Measurements from ENCODE around the gene SLC6A6.

DNA sequence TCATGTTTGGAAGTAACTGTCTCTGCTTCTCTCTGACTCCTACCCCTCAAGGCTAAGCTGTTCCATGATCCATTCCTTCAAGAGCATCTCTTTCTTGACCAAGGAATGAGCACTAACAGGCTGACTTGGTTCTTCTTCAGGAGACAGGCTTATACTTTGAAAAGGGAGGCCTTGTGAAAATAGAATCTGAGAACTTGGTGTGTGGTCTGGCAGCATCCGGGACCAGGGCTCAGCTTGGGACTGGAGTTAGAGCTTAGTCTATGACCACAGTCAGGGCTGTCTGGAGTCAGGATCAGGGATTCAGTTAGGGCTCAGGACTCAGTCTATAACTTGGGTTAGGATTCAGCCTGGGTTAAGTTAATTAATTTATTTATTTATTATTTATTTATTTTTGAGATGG is 44.9 kb upstream of the SLC6A6 start:
- TF ChIP-seq, protein P1, sequence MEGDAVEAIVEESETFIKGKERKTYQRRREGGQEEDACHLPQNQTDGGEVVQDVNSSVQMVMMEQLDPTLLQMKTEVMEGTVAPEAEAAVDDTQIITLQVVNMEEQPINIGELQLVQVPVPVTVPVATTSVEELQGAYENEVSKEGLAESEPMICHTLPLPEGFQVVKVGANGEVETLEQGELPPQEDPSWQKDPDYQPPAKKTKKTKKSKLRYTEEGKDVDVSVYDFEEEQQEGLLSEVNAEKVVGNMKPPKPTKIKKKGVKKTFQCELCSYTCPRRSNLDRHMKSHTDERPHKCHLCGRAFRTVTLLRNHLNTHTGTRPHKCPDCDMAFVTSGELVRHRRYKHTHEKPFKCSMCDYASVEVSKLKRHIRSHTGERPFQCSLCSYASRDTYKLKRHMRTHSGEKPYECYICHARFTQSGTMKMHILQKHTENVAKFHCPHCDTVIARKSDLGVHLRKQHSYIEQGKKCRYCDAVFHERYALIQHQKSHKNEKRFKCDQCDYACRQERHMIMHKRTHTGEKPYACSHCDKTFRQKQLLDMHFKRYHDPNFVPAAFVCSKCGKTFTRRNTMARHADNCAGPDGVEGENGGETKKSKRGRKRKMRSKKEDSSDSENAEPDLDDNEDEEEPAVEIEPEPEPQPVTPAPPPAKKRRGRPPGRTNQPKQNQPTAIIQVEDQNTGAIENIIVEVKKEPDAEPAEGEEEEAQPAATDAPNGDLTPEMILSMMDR (optimal IDR thresholded peaks at IDR 0.05 in 1 of 3, IDR thresholded peaks at IDR 0.05 in 1 of 3, conservative IDR thresholded peaks at IDR 0.05 in 1 of 3; ENCODE audit: extremely low read depth in 1 of 3, insufficient read depth in 2 of 3, low read length in 3 of 3), result no peak
- no peak for TF ChIP-seq EZH2 (IDR thresholded peaks at IDR 0.05; ENCODE audit: low read length)
